SW480 (cell line): ENCODE results near the gene TAF4.

Experiments used
- DNase-seq: peaks from one replicate; pipeline ENCODE4 v3.0.0-alpha.2; 2016; ENCODE audit warnings: low spot score

The TAF4 gene

DNA sequence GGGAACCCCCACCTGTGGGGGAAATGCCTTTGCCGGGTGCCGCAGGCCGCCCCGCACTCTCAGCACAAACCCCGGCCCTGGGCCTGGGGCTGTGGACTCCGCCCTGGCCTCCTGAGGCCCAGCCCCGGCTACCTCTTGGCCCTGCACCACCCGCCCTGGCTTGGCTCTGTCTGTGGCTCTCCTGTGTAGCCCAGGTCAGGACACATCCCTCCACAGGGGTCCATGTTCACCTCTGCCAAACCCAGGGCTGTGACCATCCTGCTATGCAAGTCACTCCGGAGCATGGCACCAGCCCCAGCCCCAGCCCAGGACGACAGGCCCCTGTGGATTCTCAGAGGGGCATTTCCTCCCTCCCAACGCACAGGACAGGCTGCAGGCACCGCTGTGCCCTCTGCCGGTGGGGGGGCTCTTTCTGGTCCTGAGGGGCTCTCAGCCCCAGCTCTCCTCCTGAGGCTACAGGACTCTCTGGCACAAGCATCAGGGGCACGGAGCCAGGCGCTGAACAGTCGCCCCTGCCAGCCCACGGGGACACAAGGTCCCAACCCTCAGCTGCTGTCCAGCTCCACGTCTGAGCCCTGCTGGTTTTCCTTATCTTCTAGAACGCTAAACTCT is 45.7 kb downstream of the TAF4 start:
- DNase-seq = no peak

- no peak for DNase-seq
Measured at GRCh38 chr20:62019144-62019805, 46.4 kb downstream of the TAF4 start.

GRCh38 chr20:62018437-62019143 is 47.1 kb downstream of the TAF4 start:
- no peak for DNase-seq

DNA sequence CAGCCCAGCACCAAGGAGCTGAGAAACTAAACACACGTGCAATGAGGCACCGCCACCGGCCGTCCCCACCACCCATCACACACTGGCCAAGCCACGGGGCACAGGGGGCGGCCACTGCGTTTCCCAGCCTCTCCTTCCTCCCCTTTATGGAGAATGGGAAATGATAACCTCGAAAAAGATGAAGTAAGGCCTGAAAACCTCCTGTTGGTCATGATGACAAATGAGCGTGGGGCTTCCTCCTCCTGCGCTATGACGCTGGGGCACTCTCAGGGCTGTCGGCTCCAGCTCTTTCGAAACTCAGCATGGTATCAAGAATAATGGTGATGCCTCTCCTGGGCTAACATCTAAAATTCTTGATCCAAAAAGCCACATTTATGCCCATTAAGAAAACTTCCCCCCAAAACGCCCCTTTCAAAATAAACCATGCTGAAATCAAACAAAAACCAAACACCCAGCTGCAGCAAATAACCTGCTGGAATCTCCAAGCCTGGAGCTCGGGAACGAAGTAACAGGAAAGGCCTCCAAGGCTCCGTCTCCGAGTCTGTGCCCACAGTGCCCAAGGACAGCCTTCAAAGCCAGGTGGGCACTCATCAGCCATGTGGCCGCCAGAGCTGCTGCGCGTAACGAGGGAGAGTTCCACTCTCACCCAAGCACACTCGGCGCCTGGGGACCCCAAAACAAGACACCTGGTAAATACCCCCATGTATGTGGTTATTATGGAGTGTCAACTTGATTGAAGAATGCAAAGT is 50.0 kb downstream of the TAF4 start:
- no peak for DNase-seq

GRCh38 chr20:62014889-62015537 is 50.7 kb downstream of the TAF4 start:
- no peak for DNase-seq

- no peak for DNase-seq
Measured at GRCh38 chr20:62014488-62014775, 51.2 kb downstream of the TAF4 start.

DNA sequence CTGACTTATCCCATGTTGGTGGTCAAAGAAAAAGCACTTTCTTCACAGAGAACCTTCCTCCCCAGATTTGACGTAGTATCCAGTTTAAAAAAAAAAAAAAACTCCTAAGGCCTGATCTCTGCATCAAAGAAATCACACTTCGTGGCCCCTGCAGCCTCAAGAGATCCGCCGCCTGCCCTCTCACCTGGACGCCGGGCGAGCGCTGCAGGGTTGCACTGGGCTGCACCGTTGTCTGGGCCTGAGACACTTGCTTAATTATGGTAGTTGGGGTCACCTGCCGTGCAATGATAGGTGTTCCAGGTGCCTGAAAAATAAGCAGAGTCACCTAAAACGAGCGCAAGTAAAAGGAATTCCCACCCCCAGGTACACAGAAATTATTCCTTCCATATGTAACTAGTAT is 53.0 kb downstream of the TAF4 start:
- no peak for DNase-seq

DNA sequence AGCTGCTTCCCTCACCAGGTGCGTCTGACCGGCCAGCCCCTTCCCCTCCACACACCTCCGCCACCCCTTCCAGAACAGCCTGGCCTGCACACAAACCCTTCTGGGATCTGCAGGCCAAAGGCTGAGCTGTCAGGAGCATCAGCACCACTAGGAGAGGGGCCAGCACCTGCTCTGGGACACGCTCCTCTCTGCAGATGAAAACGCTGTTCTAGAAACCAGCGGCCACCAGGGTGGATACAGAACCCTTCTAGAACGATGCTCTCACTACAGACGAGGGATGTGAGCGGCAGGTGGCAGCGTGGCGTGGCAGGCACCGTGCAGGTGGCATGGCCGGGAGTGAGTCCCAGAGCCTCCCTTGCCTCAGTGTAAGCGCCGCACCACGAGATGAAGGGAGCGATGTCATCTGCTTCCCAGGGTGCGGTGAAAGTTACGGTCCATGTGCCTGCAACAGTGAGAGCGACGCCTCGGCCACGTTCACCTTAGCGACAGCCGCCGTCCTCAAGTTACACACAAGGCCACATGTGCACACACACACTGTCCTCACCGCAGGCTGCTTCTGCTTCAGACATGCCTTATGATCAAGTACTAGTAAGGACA is 53.6 kb downstream of the TAF4 start:
- DNase-seq = no peak

GRCh38 chr20:62011403-62011790 is 54.3 kb downstream of the TAF4 start:
- no peak for DNase-seq

DNA sequence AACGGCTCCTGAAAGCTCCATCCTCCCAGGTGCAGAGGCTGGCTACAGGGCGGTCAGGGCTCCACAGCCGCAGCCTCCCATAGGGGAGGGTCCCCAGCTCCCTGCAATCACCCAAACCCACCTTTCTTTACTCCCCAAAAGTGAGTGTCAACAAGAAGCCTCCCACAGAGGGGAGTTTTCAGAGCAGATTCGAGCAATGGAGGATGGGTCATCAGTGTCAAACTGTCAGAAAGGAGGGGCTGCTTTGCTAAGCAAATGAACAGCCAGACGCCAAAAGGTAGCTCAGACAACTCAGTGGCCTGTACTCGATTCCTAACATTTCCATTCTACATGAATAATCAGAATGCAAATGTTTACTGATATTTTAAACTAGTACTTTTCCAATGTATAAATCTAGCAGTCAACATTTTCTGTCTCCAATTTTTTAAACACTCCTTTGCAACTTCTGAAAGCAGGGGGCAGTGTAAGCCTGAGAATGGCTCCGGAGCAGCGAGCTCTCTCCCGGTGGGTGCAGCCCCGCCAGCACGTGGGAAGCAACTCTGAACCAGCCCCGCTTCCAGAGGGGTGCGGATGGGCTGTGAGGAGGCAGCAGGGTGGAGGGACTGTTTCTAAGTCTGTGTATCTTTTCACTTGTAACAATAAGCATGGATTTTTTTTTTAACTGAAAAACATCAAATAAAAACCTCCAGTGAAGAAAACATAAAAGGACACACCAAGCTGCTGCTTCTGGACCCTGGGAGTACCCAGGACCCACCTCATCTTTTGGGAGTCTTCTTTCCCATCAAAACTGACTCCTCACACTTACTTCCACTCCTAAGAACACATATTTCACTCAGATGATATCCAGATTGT is 54.9 kb downstream of the TAF4 start:
- peak; percentile 68 for DNase-seq

GRCh38 chr20:62009869-62010445 is 55.7 kb downstream of the TAF4 start:
- DNase-seq = no peak

DNA sequence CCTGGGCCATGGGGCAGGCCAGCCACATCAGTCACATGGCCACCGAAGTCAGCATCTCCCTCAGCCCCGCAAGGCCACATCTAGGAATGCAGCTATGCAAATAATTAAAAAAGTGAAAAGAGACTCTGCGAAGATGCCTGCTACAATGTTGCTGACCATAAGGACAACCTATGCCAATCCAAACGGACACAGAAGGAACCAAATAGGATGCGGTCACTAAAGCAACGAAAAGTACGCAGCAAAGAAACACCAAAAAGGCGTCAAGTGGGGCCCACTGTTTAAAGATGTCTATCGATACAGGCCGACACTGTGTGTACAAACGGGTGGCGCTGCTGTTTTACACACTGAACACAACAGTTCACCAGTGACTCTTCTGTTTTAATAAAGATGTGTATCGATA is 56.4 kb downstream of the TAF4 start:
- no peak for DNase-seq

DNA sequence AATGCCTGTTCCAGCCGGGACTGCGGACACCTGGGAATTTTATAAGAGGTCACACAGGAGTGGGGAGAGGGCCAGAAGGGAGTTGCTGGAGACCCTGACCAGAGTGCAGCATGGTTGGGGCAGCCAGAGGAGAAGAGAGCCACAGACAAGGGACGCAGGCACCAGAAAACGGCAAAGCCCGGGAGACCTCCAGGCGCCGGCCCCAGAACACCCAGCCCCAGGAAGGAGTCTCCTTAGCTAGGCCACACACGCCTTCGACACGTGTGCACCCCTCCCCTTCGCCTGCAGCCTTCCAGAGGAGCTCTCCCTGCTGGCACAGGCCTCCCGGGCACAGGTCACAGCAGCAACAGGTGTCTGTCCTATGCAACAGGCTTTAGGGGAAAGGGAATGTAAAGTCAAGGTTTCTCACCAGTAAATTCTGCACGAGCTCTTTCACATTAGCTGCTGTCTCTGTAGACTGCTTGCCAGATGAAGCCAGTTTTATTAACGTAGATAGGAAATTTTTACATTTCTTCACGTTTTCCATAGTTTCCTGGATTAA is 57.0 kb downstream of the TAF4 start:
- DNase-seq = no peak

DNA sequence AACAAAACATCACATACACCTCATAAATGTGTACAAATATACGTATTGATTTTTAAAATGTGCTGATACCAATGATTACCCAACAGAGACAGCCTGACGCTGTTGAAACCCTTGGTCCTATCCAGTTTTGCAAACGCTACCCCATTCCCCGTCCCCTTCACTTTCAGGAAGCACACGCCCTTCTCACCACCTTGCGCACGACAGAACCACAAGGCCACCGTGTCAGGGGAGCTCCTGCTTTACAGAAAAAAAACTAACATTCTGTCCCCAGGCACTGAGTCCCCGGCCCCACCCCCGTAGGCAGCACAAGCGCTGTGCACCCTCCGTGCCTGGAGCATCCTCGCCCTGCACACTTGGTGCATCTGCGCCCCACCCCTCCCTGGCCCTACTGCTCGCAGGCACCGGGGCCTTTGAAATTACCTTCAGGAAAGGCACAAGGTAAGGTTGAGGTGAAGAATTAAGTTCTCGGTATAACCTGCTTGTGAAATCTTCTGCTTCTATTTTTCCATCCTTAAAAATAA is 58.5 kb downstream of the TAF4 start:
- DNase-seq = no peak

GRCh38 chr20:62006482-62006881 is 59.2 kb downstream of the TAF4 start:
- DNase-seq = no peak

GRCh38 chr20:62004614-62005013 is 61.1 kb downstream of the TAF4 start:
- no peak for DNase-seq

DNA sequence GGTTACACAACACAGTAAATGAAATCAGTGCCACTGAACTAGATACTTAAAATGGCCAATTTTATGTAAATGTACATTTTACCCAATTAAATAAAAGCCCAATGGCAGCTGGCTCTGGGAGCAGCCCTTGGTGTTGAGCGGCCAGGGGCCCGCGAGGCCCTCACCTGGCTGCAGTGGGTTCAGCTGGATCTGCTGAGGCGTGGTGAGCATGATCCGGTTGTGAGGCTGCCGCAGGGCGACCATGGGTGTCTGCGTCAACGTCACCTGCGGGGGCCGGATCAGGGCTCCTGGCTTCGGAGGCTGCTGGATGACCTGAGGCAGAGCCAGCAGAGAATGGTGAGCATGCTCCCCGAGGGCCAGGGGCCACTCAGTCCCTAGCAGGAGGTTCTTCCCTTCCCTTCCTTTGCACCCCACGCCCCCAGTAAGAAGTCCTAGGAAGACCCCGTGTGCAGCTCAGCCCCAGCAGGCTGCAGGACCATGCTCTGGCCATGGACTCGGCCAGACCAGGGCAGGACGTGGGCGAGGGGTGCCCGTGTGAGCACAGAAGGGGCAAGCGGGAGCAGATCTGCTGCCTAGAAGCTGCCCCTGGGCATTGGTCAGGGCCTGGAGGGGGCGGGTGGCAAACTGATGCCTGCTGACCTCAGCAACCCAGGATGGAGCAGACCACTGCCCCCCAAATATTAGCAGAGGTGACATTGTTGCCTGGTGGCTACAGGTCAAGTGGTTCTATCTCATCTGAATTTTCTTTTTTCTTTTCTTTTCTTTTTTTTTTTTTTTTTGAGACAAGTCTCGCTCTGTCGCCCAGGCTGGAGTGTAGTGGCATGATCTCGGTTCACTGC is 61.9 kb downstream of the TAF4 start:
- DNase-seq = no peak

GRCh38 chr20:62002882-62003480 is 62.7 kb downstream of the TAF4 start:
- no peak for DNase-seq

GRCh38 chr20:62001178-62001715 is 64.4 kb downstream of the TAF4 start:
- DNase-seq = no peak
